H9 (cell line): ENCODE results near the gene MAPKAPK2. TPM values are rescaled to one million over a fixed set of nuclear protein-coding genes. Genes with fewer than 3 reads are reported as not detected.

Experiments used
- DNase-seq: peaks from one replicate; pipeline ENCODE4 v3.0.0-alpha.2; 2017
- H2AFZ ChIP-seq: one replicate; pipeline ENCODE4 v1.6.1; 2013; ENCODE audit warnings: mild to moderate bottlenecking, low read length, control low read depth, moderate library complexity
- H2AK5ac ChIP-seq: 2 replicates; pipeline ENCODE4 v1.6.1; 2013; ENCODE audit warnings: low read length, control low read depth, mixed read lengths; ENCODE audit not compliant: insufficient read length
- H2BK120ac ChIP-seq: one replicate; pipeline ENCODE4 v1.6.1; 2013; ENCODE audit warnings: low read depth, mild to moderate bottlenecking, low read length, control low read depth, inconsistent platforms; ENCODE audit not compliant: poor library complexity, severe bottlenecking
- H2BK12ac ChIP-seq: 2 replicates; pipeline ENCODE4 v1.6.1; 2013; ENCODE audit warnings: low read length, control low read depth, mixed read lengths, low read depth; ENCODE audit not compliant: insufficient read length
- H2BK15ac ChIP-seq: 2 replicates; pipeline ENCODE4 v1.6.1; 2013; ENCODE audit warnings: low read depth, low read length, control low read depth
- H2BK20ac ChIP-seq: one replicate; pipeline ENCODE4 v1.6.1; 2013; ENCODE audit warnings: low read depth, mild to moderate bottlenecking, low read length, control low read depth, inconsistent platforms; ENCODE audit not compliant: poor library complexity, severe bottlenecking
- H2BK5ac ChIP-seq: 2 replicates; pipeline ENCODE4 v1.6.1; 2013; ENCODE audit warnings: low read length, control low read depth, mixed read lengths; ENCODE audit not compliant: insufficient read length
- H3K14ac ChIP-seq: 2 replicates; pipeline ENCODE4 v1.6.1; 2013; ENCODE audit warnings: low read length, control low read depth; ENCODE audit not compliant: insufficient read depth
- H3K18ac ChIP-seq: 2 replicates; pipeline ENCODE4 v1.6.1; 2013; ENCODE audit warnings: low read depth, mild to moderate bottlenecking, mixed read lengths, low read length, control low read depth; ENCODE audit not compliant: insufficient read length
- H3K23ac ChIP-seq: 2 replicates; pipeline ENCODE4 v1.6.1; 2013; ENCODE audit warnings: low read length, control low read depth, mixed read lengths, low read depth; ENCODE audit not compliant: insufficient read length
- H3K23me2 ChIP-seq: 2 replicates; pipeline ENCODE4 v1.6.1; 2013; ENCODE audit warnings: low read depth, mild to moderate bottlenecking, mixed read lengths, low read length, control low read depth; ENCODE audit not compliant: insufficient read length, poor library complexity, severe bottlenecking
- H3K27ac ChIP-seq: 2 replicates; pipeline ENCODE4 v1.5.1; 2013; ENCODE audit warnings: low read length, control low read depth, mixed read lengths, low read depth; ENCODE audit not compliant: insufficient read length
- H3K27me3 ChIP-seq: 2 replicates; pipeline ENCODE4 v1.6.1; 2013; ENCODE audit warnings: low read length, control low read depth, inconsistent platforms; ENCODE audit not compliant: insufficient read depth
- H3K4ac ChIP-seq: 2 replicates; pipeline ENCODE4 v1.6.1; 2013; ENCODE audit warnings: low read depth, mild to moderate bottlenecking, control low read depth, inconsistent platforms, low read length, moderate library complexity
- H3K4me1 ChIP-seq: 2 replicates; pipeline ENCODE4 v1.6.1; 2013; ENCODE audit warnings: low read length, control low read depth, inconsistent platforms; ENCODE audit not compliant: insufficient read depth
- H3K4me2 ChIP-seq: 2 replicates; pipeline ENCODE4 v1.6.1; 2013; ENCODE audit warnings: low read length, control low read depth, mixed read lengths; ENCODE audit not compliant: insufficient read length, insufficient read depth
- H3K56ac ChIP-seq: 2 replicates; pipeline ENCODE4 v1.6.1; 2013; ENCODE audit warnings: low read depth, mild to moderate bottlenecking, mixed read lengths, low read length, control low read depth; ENCODE audit not compliant: insufficient read length
- H3K79me1 ChIP-seq: 2 replicates; pipeline ENCODE4 v1.6.1; 2013; ENCODE audit warnings: low read depth, mild to moderate bottlenecking, moderate library complexity, low read length, control low read depth, inconsistent platforms; ENCODE audit not compliant: insufficient read depth, poor library complexity, severe bottlenecking
- H3K79me2 ChIP-seq: 2 replicates; pipeline ENCODE4 v1.6.1; 2013; ENCODE audit warnings: low read length, control low read depth, inconsistent platforms; ENCODE audit not compliant: insufficient read depth
- H3K9ac ChIP-seq: 2 replicates; pipeline ENCODE4 v1.6.1; 2013; ENCODE audit warnings: low read length, control low read depth, mixed read lengths; ENCODE audit not compliant: insufficient read length; ENCODE audit errors: extremely low read depth
- H3K9me3 ChIP-seq: one replicate; pipeline ENCODE4 v1.6.1; 2013; ENCODE audit warnings: low read depth, low read length, inconsistent platforms; ENCODE audit not compliant: control insufficient read depth
- H3T11ph ChIP-seq: one replicate; pipeline ENCODE4 v1.6.1; 2013; ENCODE audit warnings: mild to moderate bottlenecking, low read length, control low read depth, inconsistent platforms
- H4K20me1 ChIP-seq: one replicate; pipeline ENCODE4 v1.6.1; 2013; ENCODE audit not compliant: control insufficient read depth, insufficient read length, insufficient read depth
- H4K5ac ChIP-seq: 2 replicates; pipeline ENCODE4 v1.6.1; 2013; ENCODE audit warnings: low read depth, mild to moderate bottlenecking, mixed read lengths, low read length, control low read depth; ENCODE audit not compliant: insufficient read length
- H4K8ac ChIP-seq: replicated peaks from 2 replicates; pipeline ENCODE4 v1.6.1; 2013; ENCODE audit warnings: low read length, control low read depth, mixed read lengths, low read depth; ENCODE audit not compliant: insufficient read length
- H4K91ac ChIP-seq: 2 replicates; pipeline ENCODE4 v1.6.1; 2013; ENCODE audit warnings: low read depth, mild to moderate bottlenecking, moderate library complexity, mixed read lengths, low read length, control low read depth; ENCODE audit not compliant: insufficient read length
- H3K27ac Mint-ChIP-seq, 3 experiments: 2 replicates in 2 of 3; 3 replicates in 1 of 3; pipeline ENCODE4 v1.8.0; 2020 to 2021; ENCODE audit warnings: mixed read lengths in 3 of 3, mild to moderate bottlenecking in 1 of 3, moderate library complexity in 1 of 3
- H3K27me3 Mint-ChIP-seq: 2 replicates; pipeline ENCODE4 v1.8.0; 2021; ENCODE audit warnings: low read depth, mild to moderate bottlenecking, moderate library complexity, mixed read lengths
- H3K36me3 Mint-ChIP-seq, 3 experiments: 2 replicates in 2 of 3; 3 replicates in 1 of 3; pipeline ENCODE4 v1.8.0; 2020 to 2021; ENCODE audit warnings: low read depth in 3 of 3, mixed read lengths in 3 of 3; ENCODE audit not compliant: insufficient read depth in 1 of 3
- H3K4me1 Mint-ChIP-seq, 2 experiments: 2 replicates each; pipeline ENCODE4 v1.8.0; 2020; ENCODE audit warnings: mixed read lengths in 2 of 2
- H3K4me3 Mint-ChIP-seq, 2 experiments: 2 replicates in 1 of 2; 3 replicates in 1 of 2; pipeline ENCODE4 v1.8.0; 2020 to 2021; ENCODE audit warnings: mild to moderate bottlenecking in 2 of 2, mixed read lengths in 2 of 2, moderate library complexity in 1 of 2
- H3K9me3 Mint-ChIP-seq, 2 experiments: 2 replicates in 1 of 2; 3 replicates in 1 of 2; pipeline ENCODE4 v1.8.0; 2020; ENCODE audit warnings: mild to moderate bottlenecking in 2 of 2, mixed read lengths in 2 of 2, moderate library complexity in 1 of 2
- CTCF ChIP-seq: fragments of 200-600 bp; sonication (generic); conservative IDR thresholded peaks from 3 replicates; pipeline ENCODE4 v1.8.0; 2021; ENCODE audit warnings: antibody characterized with exemption, mild to moderate bottlenecking
- WGBS: extraction: QIAGEN DNeasy Blood & Tissue Kit; methylation state at CpG from one replicate; pipeline ENCODE4 v1.1.7; 2013; ENCODE audit warnings: missing lambda C conversion rate, low lambda C conversion rate, mixed read lengths; ENCODE audit not compliant: insufficient read length; ENCODE audit errors: extremely low coverage; 5-methylcytosine and 5-hydroxymethylcytosine counted together
- total RNA-seq: library from RNA; stranded (reverse); gene quantifications from 2 replicates; pipeline ENCODE4 v1.2.1, GENCODE V29; 2021

MAPKAPK2 gene
- total RNA-seq, 1 experiment from 2014 or later: 50.1 TPM

- H3K18ac ChIP-seq: no peak overlapping the region
- no peaks in the 10 kb centered on the region for H3K23me2 ChIP-seq
- H3K27ac ChIP-seq: no peak overlapping the region
- Mint-ChIP-seq H3K27me3 (no peaks in the 10 kb centered on the region; the same call in 1 of the 2 replicates), H3K36me3 (peaks cover 5 to 14% (median 12%) of the 10 kb centered on the region in 3 experiments; a peak in 6 of 7 replicates), H3K27ac (no peak overlapping the region; a peak in 1 of 7 replicates), H3K4me1 (peaks cover 61 to 62% of the 10 kb centered on the region in 2 experiments), H3K4me3 (no peak overlapping the region; a peak in 1 of 5 replicates), H3K9me3 (no peaks in the 10 kb centered on the region)
- no peak overlapping the region for H3K4me2 ChIP-seq
- H2AK5ac ChIP-seq: no peak overlapping the region
- peaks cover 16% of the 10 kb centered on the region; the same call in 1 of the 2 replicates for H3K4me1 ChIP-seq
- no peak overlapping the region for H2BK15ac ChIP-seq
- H2BK20ac ChIP-seq: no peak overlapping the region
- H3K56ac ChIP-seq: no peak overlapping the region
- H3K9me3 ChIP-seq: no peaks in the 10 kb centered on the region
- H3K79me1 ChIP-seq: no peaks in the 10 kb centered on the region
- no peak overlapping the region for H4K5ac ChIP-seq
- TF ChIP-seq CTCF: no peak
- DNase-seq: no peak
- H2BK12ac ChIP-seq: no peak overlapping the region
- no peaks in the 10 kb centered on the region for H4K20me1 ChIP-seq
- no peak overlapping the region for H3T11ph ChIP-seq
- H3K79me2 ChIP-seq: no peaks in the 10 kb centered on the region; the same call in none of the 2 replicates
- no peak overlapping the region for H3K4ac ChIP-seq
- no peak overlapping the region for H3K14ac ChIP-seq
- no peak overlapping the region for H2BK5ac ChIP-seq
- H4K91ac ChIP-seq: no peak overlapping the region
- H3K27me3 ChIP-seq: no peaks in the 10 kb centered on the region
- no peak overlapping the region for H3K23ac ChIP-seq
- no peak overlapping the region for H4K8ac ChIP-seq
- no peak overlapping the region for H3K9ac ChIP-seq
- H2BK120ac ChIP-seq: no peak overlapping the region
- no CpG with 5 or more reads among the region's 2 CpGs for WGBS
- H2AFZ ChIP-seq: no peak overlapping the region
Observed at GRCh38 chr1:206698011-206698410, 13.3 kb downstream of the MAPKAPK2 start.
